ENCODE measurements around the gene HPX. TPM values are rescaled to one million over a fixed set of nuclear protein-coding genes. Genes with fewer than 3 reads are reported as not detected.

The HPX gene
- total and polyA plus RNA-seq, 2 of the 4 experiments (the other 2 are of a cell fraction): 0.36 to 1.4 TPM

- no peak overlapping the region for H2AFZ ChIP-seq (replicated peaks; ENCODE audit: low read length, poor library complexity)
- no peak overlapping the region for H2BK20ac ChIP-seq (ENCODE audit: low read depth, low read length)
- H4K8ac ChIP-seq (ENCODE audit: low read depth in 2 of 2, low read length in 2 of 2): no peak overlapping the region
- CTCF ChIA-PET: interaction anchor here (1.3 kb wide), 1 partner anchor 18 kb away, joined by 3 read pairs; no protein-coding TSS in a partner anchor
- H2AK9ac ChIP-seq (replicated peaks; ENCODE audit: low read depth, low read length, poor library complexity): no peak overlapping the region
- no CpG with 5 or more reads among the region's 6 CpGs for WGBS, 2 experiments (ENCODE audit: extremely low coverage in 2 of 2, insufficient read length in 1 of 2)
- no peaks in the 10 kb centered on the region for H3K9me3 ChIP-seq (ENCODE audit: control insufficient read depth, insufficient read depth, low read length)
- no peak overlapping the region for H3K27ac ChIP-seq (ENCODE audit: insufficient read depth, low read length)
- POLR2A ChIA-PET (ENCODE audit: unreplicated experiment): no interaction called here
- DNase-seq (no peak), ATAC-seq (ENCODE audit: low read depth) (no peak)
- no peak overlapping the region for H4K91ac ChIP-seq (ENCODE audit: insufficient read depth, low read depth, low read length)
- no peak overlapping the region for H3K23ac ChIP-seq (ENCODE audit: low read depth, low read length)
- no peak overlapping the region for H2BK15ac ChIP-seq (ENCODE audit: low read depth, low read length)
- BruUV-seq (replicated peaks): no TSS peak
- no peak overlapping the region for H4K5ac ChIP-seq (ENCODE audit: low read depth, low read length)
- dilution Hi-C loops (cut with HindIII; ENCODE audit: low sequenced_read_pairs, unreplicated experiment) (no loop called here), in situ Hi-C loops (cut with MboI; ENCODE audit: low sequenced_read_pairs) (no loop called here), intact Hi-C loops (cut with micrococcal nuclease) (no loop called here)
- peaks cover 11% of the 10 kb centered on the region for H3K36me3 ChIP-seq (ENCODE audit: control insufficient read depth, insufficient read depth, low read length)
- H3K4me3 ChIP-seq (ENCODE audit: insufficient read depth, low read depth, low read length): no peak overlapping the region
- H2BK5ac ChIP-seq (ENCODE audit: low read depth, low read length, poor library complexity, severe bottlenecking): no peak overlapping the region
- no peak overlapping the region for H3K4ac ChIP-seq (ENCODE audit: low read depth, low read length)
- H3K79me1 ChIP-seq (ENCODE audit: low read depth in 1 of 2, low read length in 2 of 2): peaks cover 19 to 20% of the 10 kb centered on the region in 2 experiments
- H3K9ac ChIP-seq (ENCODE audit: low read depth, low read length): no peak overlapping the region
- H4K20me1 ChIP-seq (ENCODE audit: insufficient read depth, low read length): no peaks in the 10 kb centered on the region
- no peak overlapping the region for H3K14ac ChIP-seq (replicated peaks; ENCODE audit: low read depth, low read length)
- H2AK5ac ChIP-seq (ENCODE audit: low read depth, low read length): no peak overlapping the region
- H2BK120ac ChIP-seq (ENCODE audit: low read depth, low read length): no peak overlapping the region
- no peak overlapping the region for H3K18ac ChIP-seq (ENCODE audit: low read depth, low read length)
- no peak overlapping the region for H3K4me2 ChIP-seq (ENCODE audit: low read depth, low read length)
- TF ChIP-seq POLR2A (IDR thresholded peaks at IDR 0.05; ENCODE audit: low read depth, low read length): no peak
- no peak for TF ChIP-seq MXI1 (IDR thresholded peaks at IDR 0.05; ENCODE audit: borderline replicate concordance, low read depth, low read length)
- TF ChIP-seq MAFK (IDR thresholded peaks at IDR 0.05; ENCODE audit: low read depth, low read length): no peak
- no peak for TF ChIP-seq BHLHE40 (IDR thresholded peaks at IDR 0.05; ENCODE audit: low read depth, low read length)
- no peak for TF ChIP-seq ELK1 (IDR thresholded peaks at IDR 0.05; ENCODE audit: borderline replicate concordance, low read depth, low read length)
- no peak for TF ChIP-seq NFE2L2 (IDR thresholded peaks at IDR 0.05; ENCODE audit: low read depth, low read length)
- TF ChIP-seq SMC3 (IDR thresholded peaks at IDR 0.05; ENCODE audit: low read depth, low read length): no peak
- TF ChIP-seq CHD1 (IDR thresholded peaks at IDR 0.05; ENCODE audit: low read depth, low read length): no peak
- no peak for TF ChIP-seq CEBPB (IDR thresholded peaks at IDR 0.05; ENCODE audit: low read depth, low read length)
- no peak for TF ChIP-seq RFX5 (IDR thresholded peaks at IDR 0.05; ENCODE audit: low read depth, low read length)
- TF ChIP-seq FOS (IDR thresholded peaks at IDR 0.05; ENCODE audit: low read depth, low read length): no peak
- no peak for TF ChIP-seq RCOR1 (IDR thresholded peaks at IDR 0.05; ENCODE audit: insufficient replicate concordance, low read length)
- no peak for TF ChIP-seq CTCF (conservative IDR thresholded peaks at IDR 0.05; ENCODE audit: low read depth, low read length)
- TF ChIP-seq RAD21 (IDR thresholded peaks at IDR 0.05; ENCODE audit: low read length): no peak
- TF ChIP-seq MAZ (IDR thresholded peaks at IDR 0.05; ENCODE audit: borderline replicate concordance, low read depth, low read length): no peak
- no peak for TF ChIP-seq USF2 (IDR thresholded peaks at IDR 0.05; ENCODE audit: low read depth, low read length)
- no peaks in the 10 kb centered on the region for H3K4me1 ChIP-seq (ENCODE audit: control insufficient read depth, insufficient read depth, low read length)
- no peaks in the 10 kb centered on the region for H3K9me1 ChIP-seq (ENCODE audit: insufficient read depth, low read length)
- H3K27me3 ChIP-seq (ENCODE audit: control insufficient read depth, insufficient read depth, low read length): no peaks in the 10 kb centered on the region
- H3K56ac ChIP-seq (ENCODE audit: extremely low read depth, insufficient read depth, low read length): no peak overlapping the region
Measured at GRCh38 chr11:6488342-6488741, 47.6 kb upstream of the HPX start.
